Measurements from ENCODE around the gene LAD1.

LAD1 gene

DNA sequence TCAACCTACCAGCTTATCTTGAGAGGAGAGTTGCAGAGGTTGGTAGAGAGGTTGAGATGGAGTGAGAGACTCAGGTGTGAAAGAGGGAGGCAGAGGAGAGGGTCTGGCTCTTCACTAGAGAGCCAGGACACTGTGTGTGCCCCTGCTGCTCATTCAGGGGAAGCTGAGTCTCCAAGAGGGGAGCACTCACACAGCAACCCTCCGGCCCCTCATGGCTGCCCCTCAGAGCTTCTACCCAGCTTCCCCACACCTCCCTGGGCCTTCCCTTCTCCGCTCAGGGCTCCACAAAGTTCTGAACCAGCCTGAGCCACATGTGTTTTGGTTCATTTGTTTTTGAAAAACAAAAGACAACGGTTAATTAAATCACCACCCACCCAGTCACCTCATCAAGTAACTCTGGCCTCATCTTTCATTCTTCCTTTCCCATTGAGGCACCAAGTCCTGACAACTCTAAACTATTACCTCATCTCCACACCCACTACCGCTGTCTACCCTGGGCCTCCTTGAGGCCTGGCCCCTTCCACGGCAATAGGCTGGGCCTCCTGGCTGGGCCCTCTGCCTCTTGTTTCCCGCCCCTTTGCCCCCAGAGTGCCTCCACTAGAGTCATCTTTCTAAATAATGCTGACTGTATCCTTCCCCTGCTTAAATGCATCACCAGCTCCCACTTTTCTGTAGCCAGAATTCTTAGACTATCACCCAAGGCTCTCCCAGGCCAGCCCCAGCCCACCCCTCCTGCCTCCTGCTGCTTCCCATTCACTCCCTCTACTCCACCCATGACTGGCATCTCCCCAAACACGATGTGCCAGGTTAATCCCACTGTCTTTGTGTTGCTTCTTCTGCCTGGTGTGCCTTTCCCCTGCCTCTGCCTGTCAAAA, 54.7 kb downstream of the LAD1 start:
- no peak for DNase-seq

DNA sequence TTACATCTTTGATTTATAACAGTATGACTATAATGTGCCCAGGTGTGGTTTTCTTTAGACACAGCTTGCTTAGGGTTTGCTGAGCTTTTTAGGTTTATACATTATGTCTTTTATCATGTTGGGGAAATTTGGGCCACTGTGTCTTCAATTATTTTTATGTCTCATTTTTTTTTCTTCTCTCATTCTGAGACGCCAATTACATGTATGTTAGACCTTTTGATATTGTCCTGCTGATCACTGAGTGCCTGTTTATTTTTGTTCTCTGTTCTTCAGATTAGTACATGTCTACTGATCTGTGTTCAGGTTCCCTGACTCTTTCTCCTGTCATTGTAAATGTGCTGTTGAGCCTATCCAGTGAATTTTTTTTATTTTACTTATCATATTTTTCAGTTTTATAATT, 57.7 kb downstream of the LAD1 start:
- no peak for DNase-seq

DNA sequence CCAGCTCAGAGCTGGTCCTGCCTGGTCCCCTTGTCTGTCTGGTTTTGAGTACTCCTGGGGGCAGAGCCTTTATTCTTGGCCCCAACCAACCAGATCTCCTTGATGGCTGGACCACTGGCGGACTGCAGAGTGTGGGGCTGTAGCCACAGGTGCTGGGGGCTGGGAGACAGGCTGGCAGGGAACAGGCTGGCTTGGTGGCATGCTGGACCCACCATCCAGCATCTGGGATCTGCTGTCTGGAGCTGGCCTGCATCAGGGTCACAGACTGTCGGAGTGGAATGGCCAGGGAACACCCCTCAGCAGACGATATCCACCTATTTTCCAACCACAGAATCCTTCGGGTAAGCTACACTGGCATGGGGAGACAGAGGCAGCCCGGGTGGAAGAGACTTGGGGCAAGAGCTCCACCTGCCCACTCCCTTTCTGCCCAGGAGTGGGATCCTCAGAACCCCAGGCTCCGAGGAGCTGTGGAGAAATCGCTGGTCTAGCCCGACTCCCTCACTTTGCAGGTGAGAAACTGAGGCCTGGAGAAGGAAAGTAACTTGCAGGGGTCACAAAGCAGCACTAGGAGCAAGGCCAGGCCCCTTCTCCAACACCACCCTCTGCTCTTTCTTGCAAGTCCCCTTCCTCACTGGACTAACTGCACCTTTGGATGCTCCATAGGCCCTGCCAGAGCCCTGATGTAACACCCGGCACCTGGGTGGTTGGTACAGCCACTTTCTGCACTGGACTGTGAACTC, 62.2 kb downstream of the LAD1 start:
- no peak for DNase-seq

GRCh38 chr1:201335901-201336300, 63.2 kb downstream of the LAD1 start:
- no peak for DNase-seq

- no peak for DNase-seq
Measured at GRCh38 chr1:201335174-201335870, 63.8 kb downstream of the LAD1 start.

GRCh38 chr1:201334325-201335173, 64.6 kb downstream of the LAD1 start:
- no peak for DNase-seq

- no peak for DNase-seq
Measured at GRCh38 chr1:201332616-201333335, 66.3 kb downstream of the LAD1 start.

DNA sequence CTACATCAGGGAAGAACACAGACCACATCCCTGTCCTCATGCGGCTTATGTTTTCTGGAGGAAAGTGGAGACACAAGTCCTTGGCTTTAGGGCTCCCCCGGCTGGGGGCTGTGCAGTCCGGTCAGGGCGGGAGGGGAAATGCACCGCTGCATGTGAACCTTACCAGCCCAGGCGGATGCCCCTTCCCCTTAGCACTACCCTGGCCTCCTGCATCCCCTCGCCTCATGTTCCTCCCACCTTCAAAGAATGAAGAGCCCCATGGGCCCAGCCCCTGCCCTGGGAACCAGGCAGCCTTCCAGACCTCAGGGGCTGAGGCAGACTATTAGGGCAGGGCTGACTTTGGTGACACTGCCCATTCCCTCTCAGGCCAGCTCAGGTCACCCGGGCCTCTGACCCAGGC, 67.1 kb downstream of the LAD1 start:
- no peak for DNase-seq

GRCh38 chr1:201331166-201331565, 68.0 kb downstream of the LAD1 start:
- no peak for DNase-seq

All from COR-L47 (cell line).